PFSK-1 (cell line): ENCODE measurements around the gene ZNF25.

Experiments used
- FOXP2 ChIP-seq: optimal IDR thresholded peaks from 2 replicates; pipeline ENCODE3; 2011; ENCODE audit warnings: borderline replicate concordance, control low read depth, inconsistent platforms; ENCODE audit not compliant: insufficient read depth; ENCODE audit errors: extremely low read length, extremely low read depth
- POLR2AphosphoS5 ChIP-seq: IDR thresholded peaks from 2 replicates; pipeline ENCODE4 v1.6.1; 2012; ENCODE audit warnings: low read depth, mild to moderate bottlenecking, control low read depth, low read length, moderate library complexity
- SIN3A ChIP-seq: IDR thresholded peaks from 2 replicates; pipeline ENCODE4 v1.6.1; 2012; ENCODE audit warnings: mild to moderate bottlenecking, low read length, moderate library complexity, borderline replicate concordance; ENCODE audit not compliant: insufficient read depth
- TAF1 ChIP-seq: IDR thresholded peaks from 2 replicates; pipeline ENCODE4 v1.6.1; 2012; ENCODE audit warnings: low read length, control low read depth, borderline replicate concordance; ENCODE audit not compliant: insufficient read depth
- TF ChIP-seq, protein P1 (sequence below), 2 experiments: IDR thresholded peaks; 2 replicates each; pipeline versions ENCODE4 v1.6.1 to v1.8.0; 2011 to 2012; ENCODE audit warnings: low read depth in 2 of 2, low read length in 2 of 2, control low read depth in 1 of 2, inconsistent platforms in 1 of 2, mild to moderate bottlenecking in 1 of 2, moderate library complexity in 1 of 2; ENCODE audit not compliant: insufficient read depth in 1 of 2

The ZNF25 gene

GRCh38 chr10:38007991-38008390 lies 31.5 kb upstream of the ZNF25 start:
- TF ChIP-seq TAF1, result no peak
- no peak for TF ChIP-seq SIN3A

DNA sequence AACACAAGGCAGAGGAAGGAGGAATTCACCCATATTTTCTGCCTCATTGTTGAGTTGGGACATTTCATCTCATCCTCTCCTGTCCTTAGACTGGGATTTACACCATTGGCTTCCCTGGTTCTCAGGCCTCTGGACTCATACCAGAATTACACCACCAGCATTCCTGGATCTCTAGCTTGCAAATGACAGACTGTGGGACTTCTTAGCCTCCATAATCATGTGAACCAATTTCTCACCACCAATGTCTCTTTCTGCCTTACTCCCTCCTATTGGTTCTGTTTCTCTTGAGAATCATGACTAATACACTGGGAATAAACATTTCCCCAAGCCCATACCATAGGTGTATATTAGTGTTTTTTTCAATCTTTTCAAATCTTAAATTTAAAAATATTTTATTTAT lies 31.1 kb upstream of the ZNF25 start:
- no peak for TF ChIP-seq TAF1
- TF ChIP-seq POLR2AphosphoS5, result no peak
- TF ChIP-seq SIN3A, result no peak
- TF ChIP-seq, protein P1, sequence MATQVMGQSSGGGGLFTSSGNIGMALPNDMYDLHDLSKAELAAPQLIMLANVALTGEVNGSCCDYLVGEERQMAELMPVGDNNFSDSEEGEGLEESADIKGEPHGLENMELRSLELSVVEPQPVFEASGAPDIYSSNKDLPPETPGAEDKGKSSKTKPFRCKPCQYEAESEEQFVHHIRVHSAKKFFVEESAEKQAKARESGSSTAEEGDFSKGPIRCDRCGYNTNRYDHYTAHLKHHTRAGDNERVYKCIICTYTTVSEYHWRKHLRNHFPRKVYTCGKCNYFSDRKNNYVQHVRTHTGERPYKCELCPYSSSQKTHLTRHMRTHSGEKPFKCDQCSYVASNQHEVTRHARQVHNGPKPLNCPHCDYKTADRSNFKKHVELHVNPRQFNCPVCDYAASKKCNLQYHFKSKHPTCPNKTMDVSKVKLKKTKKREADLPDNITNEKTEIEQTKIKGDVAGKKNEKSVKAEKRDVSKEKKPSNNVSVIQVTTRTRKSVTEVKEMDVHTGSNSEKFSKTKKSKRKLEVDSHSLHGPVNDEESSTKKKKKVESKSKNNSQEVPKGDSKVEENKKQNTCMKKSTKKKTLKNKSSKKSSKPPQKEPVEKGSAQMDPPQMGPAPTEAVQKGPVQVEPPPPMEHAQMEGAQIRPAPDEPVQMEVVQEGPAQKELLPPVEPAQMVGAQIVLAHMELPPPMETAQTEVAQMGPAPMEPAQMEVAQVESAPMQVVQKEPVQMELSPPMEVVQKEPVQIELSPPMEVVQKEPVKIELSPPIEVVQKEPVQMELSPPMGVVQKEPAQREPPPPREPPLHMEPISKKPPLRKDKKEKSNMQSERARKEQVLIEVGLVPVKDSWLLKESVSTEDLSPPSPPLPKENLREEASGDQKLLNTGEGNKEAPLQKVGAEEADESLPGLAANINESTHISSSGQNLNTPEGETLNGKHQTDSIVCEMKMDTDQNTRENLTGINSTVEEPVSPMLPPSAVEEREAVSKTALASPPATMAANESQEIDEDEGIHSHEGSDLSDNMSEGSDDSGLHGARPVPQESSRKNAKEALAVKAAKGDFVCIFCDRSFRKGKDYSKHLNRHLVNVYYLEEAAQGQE (IDR thresholded peaks at IDR 0.05; ENCODE audit: insufficient read depth in 1 of 2, low read depth in 2 of 2, low read length in 2 of 2), result no peak
- TF ChIP-seq FOXP2, result no peak

- TF ChIP-seq POLR2AphosphoS5, result no peak
- TF ChIP-seq FOXP2, result no peak
- TF ChIP-seq TAF1, result no peak
- TF ChIP-seq SIN3A, result no peak
- TF ChIP-seq, protein P1 (IDR thresholded peaks at IDR 0.05; ENCODE audit: insufficient read depth in 1 of 2, low read depth in 2 of 2, low read length in 2 of 2), result no peak
These were observed 27.1 kb upstream of the ZNF25 start for GRCh38 chr10:38003588-38003987.

GRCh38 chr10:38003026-38003425 lies 26.6 kb upstream of the ZNF25 start:
- TF ChIP-seq, protein P1 (IDR thresholded peaks at IDR 0.05; ENCODE audit: insufficient read depth in 1 of 2, low read depth in 2 of 2, low read length in 2 of 2), result no peak
- TF ChIP-seq FOXP2 (no peak), POLR2AphosphoS5 (no peak), SIN3A (no peak), TAF1 (no peak)

DNA sequence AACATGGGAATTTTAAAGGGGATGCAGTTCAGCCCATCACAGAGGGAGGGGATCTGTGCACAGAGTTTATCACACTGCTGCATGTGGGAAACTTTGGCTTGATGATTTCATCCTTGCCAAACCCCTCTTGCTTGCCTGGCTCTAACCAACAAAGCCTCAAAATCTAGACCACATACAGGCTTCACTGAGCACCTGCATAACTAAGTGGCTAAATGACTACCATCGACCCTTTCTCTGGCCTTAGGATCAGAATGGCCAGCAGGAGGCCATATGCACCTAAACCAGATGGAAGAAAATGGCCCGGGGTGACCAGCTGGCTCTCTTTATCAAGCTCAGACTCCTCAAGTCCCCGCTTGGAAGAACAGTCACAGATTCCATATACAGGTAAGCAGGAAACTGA lies 15.6 kb upstream of the ZNF25 start:
- TF ChIP-seq TAF1, result no peak
- TF ChIP-seq SIN3A, result no peak
- TF ChIP-seq, protein P1 (IDR thresholded peaks at IDR 0.05; ENCODE audit: insufficient read depth in 1 of 2, low read depth in 2 of 2, low read length in 2 of 2), result no peak
- no peak for TF ChIP-seq POLR2AphosphoS5
- TF ChIP-seq FOXP2, result no peak

GRCh38 chr10:37991655-37992054 lies 15.2 kb upstream of the ZNF25 start:
- TF ChIP-seq POLR2AphosphoS5, result no peak
